HEK293 (cell line): Measurements from ENCODE around the gene TRPM7.

Experiments
- CTCF ChIP-seq: fragments of 450-650 bp; formaldehyde crosslinking; IDR thresholded peaks from 2 replicates; pipeline ENCODE4 v1.5.1; 2016; ENCODE audit warnings: missing biosample characterization, missing genetic modification characterization
- SCRT2 ChIP-seq: fragments of 450-650 bp; formaldehyde crosslinking; IDR thresholded peaks from 2 replicates; pipeline ENCODE4 v1.5.1; 2016; ENCODE audit warnings: missing biosample characterization, missing genetic modification characterization
- ZNF114 ChIP-seq: fragments of 450-650 bp; formaldehyde crosslinking; IDR thresholded peaks from 2 replicates; pipeline ENCODE4 v1.5.0; 2017; ENCODE audit warnings: missing biosample characterization, missing genetic modification characterization
- ZNF362 ChIP-seq: fragments of 450-650 bp; formaldehyde crosslinking; IDR thresholded peaks from 2 replicates; pipeline ENCODE4 v1.5.1; 2016; ENCODE audit warnings: missing biosample characterization, missing genetic modification characterization
- ZNF777 ChIP-seq: fragments of 450-650 bp; formaldehyde crosslinking; IDR thresholded peaks from 2 replicates; pipeline ENCODE4 v1.5.1; 2017; ENCODE audit warnings: missing biosample characterization, missing genetic modification characterization, borderline replicate concordance

DNA sequence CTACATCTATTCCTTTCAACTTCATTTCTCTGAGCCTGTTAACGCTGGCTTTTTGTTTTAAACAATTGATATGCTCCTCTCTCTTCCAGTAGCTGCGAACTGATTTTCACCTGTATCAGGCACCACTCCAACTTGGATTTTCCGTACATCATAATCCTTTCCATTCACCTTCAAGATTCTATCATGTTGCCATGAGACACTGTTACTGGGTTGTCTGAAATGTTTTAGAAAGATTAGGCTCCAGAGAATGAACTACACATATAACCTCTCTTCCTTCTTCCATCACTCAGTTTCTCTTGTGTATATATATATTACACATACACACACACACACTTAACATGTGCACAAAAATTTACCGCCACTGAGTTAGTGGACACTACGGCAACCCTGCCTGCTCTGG, 140.0 kb downstream of the TRPM7 start, which contains the start of gene USP50:
- TF ChIP-seq SCRT2 (tag by site-specific recombination), result no peak
- TF ChIP-seq ZNF777, result no peak
- no peak for TF ChIP-seq ZNF362 (tag by site-specific recombination)
- TF ChIP-seq CTCF (tag by site-specific recombination), result no peak
- TF ChIP-seq ZNF114 (tag by site-specific recombination), result no peak
